ENCODE data around the gene HSPA1L. TPM values are rescaled to one million over a fixed set of nuclear protein-coding genes. Genes with fewer than 3 reads are reported as not detected.
"Not testable (repeated sequence)": the region's sequence is repeated elsewhere in the genome, so short reads cannot be mapped to it uniquely, and the experiment has no call there.

The HSPA1L gene
- total and polyA plus RNA-seq, 4 experiments from 2014 or later = 1.1 to 8.3 (median 6.3) TPM

DNA sequence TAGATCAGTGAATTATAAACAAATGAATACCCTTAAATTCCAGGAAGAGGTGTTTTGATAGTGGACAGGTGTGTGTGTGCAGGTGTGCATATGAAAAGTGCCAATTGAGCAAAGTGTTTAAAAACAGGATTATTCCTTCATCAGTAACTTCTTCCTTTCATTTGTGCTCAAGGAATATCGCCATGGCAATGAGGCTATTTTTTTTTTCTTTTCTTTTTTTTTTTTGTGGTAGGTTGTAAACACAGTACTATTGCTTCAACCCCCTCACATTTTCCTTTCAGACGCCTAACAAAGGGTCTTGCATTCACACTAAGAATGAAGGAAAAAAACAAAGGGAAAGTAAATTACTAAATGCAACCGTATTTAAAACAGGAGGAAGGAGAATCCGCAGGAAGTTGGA lies 10.5 kb upstream of the HSPA1L start:
- Histone ChIP-seq H3K9me3 (ENCODE audit: control insufficient read depth in 1 of 2, low read length in 2 of 2) (no peaks in the 10 kb centered on the region), H3K27ac (ENCODE audit: low read depth, low read length) (no peak overlapping the region), H3K36me3 (ENCODE audit: insufficient read depth, low read length) (no peaks in the 10 kb centered on the region), H3K4me1 (ENCODE audit: insufficient read depth, low read length) (peaks cover 48% of the 10 kb centered on the region), H3K4me3 (ENCODE audit: low read length in 2 of 2) (no peak overlapping the region), H3K27me3 (ENCODE audit: insufficient read depth, low read length) (no peaks in the 10 kb centered on the region)
- peaks cover 0 to 15% of the 10 kb centered on the region in 2 donors for H3K36me3 Mint-ChIP-seq
- no peak for DNase-seq
- H3K4me3 Mint-ChIP-seq = peak overlapping the region in 4 of 8 donors; percentile 17 to 98 (median 94)
- H3K27me3 Mint-ChIP-seq = no peaks in the 10 kb centered on the region
- CTCF ChIA-PET (ENCODE audit: partially characterized antibody) = interaction anchor here (1.1 to 2.6 kb wide), 4 partner anchors 8 to 227 kb away, joined by 3 to 15 read pairs (median 8); partner anchors contain the start of gene LSM2
- no peaks in the 10 kb centered on the region for H3K9me3 Mint-ChIP-seq
- POLR2A ChIA-PET (ENCODE audit: partially characterized antibody) = interaction anchor here (1.0 to 4.3 kb wide), 6 partner anchors 12 to 173 kb away, joined by 3 to 81 read pairs (median 14); partner anchors contain the start of genes ABHD16A, BAG6, CLIC1 and HSPA1A
- H3K27ac Mint-ChIP-seq = peak overlapping the region in 6 of 7 donors; percentile 69 to 99 (median 82)
- intact Hi-C loops (cut with micrococcal nuclease) = no loop called here
- peaks cover 19 to 62% (median 43%) of the 10 kb centered on the region in 4 donors for H3K4me1 Mint-ChIP-seq

DNA sequence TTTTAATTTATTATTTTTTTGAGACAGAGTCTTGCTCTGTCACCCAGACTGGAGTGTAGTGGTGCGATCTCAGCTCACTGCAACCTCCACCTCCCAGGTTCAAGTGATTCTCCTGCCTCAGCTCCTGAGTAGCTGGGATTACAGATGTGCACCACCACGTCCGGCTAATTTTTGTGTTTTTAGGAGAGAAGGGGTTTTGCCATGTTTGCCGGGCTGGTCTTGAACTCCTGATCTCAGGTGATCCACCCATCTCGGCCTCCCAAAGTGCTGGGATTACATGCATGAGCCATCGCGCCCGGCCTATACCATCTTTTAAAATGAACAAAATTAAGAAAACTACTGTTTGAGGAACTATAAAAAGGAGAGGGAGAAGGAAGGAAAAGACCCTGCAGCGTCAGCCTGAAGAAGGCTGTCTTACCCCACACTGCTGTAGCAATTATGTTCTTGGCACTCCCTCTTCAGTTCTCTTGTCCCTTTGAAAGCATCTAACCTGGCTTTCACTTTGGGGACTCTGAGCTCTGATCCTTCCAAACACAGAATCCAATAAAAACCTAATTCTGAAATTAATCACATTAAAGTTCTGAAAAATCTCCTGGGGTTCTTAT lies 8.6 kb upstream of the HSPA1L start:
- intact Hi-C loops (cut with micrococcal nuclease) = loop anchor here (5.0 kb wide), 1 partner anchor 39 kb away; the partner anchor contains the start of gene NEU1
- Mint-ChIP-seq H3K36me3 (peaks cover 0 to 12% of the 10 kb centered on the region in 2 donors), H3K27ac (peak overlapping the region in 4 of 7 donors; percentile 46 to 99 (median 58)), H3K4me1 (peaks cover 21 to 70% (median 44%) of the 10 kb centered on the region in 4 donors), H3K4me3 (peak overlapping the region in 4 of 8 donors; percentile 2 to 43 (median 32))
- not testable (repeated sequence) for H3K27ac ChIP-seq (ENCODE audit: low read depth, low read length); H3K4me3 ChIP-seq (ENCODE audit: low read length in 2 of 2); H3K27me3 ChIP-seq (ENCODE audit: insufficient read depth, low read length); H3K27me3 Mint-ChIP-seq; DNase-seq; H3K9me3 Mint-ChIP-seq; H3K36me3 ChIP-seq (ENCODE audit: insufficient read depth, low read length); H3K9me3 ChIP-seq (ENCODE audit: control insufficient read depth in 1 of 2, low read length in 2 of 2)
- H3K4me1 ChIP-seq (ENCODE audit: insufficient read depth, low read length) = peaks cover 64% of the 10 kb centered on the region
- ChIA-PET CTCF (ENCODE audit: partially characterized antibody) (interaction anchor here (1.1 to 1.5 kb wide), 4 partner anchors 9 to 94 kb away, joined by 3 to 5 read pairs (median 3); partner anchors contain the start of gene LSM2), POLR2A (ENCODE audit: partially characterized antibody) (interaction anchor here (1.0 to 7.1 kb wide), 10 partner anchors 9 to 171 kb away, joined by 3 to 76 read pairs (median 9); partner anchors contain the start of genes BAG6, CLIC1, CSNK2B and DDAH2)

DNA sequence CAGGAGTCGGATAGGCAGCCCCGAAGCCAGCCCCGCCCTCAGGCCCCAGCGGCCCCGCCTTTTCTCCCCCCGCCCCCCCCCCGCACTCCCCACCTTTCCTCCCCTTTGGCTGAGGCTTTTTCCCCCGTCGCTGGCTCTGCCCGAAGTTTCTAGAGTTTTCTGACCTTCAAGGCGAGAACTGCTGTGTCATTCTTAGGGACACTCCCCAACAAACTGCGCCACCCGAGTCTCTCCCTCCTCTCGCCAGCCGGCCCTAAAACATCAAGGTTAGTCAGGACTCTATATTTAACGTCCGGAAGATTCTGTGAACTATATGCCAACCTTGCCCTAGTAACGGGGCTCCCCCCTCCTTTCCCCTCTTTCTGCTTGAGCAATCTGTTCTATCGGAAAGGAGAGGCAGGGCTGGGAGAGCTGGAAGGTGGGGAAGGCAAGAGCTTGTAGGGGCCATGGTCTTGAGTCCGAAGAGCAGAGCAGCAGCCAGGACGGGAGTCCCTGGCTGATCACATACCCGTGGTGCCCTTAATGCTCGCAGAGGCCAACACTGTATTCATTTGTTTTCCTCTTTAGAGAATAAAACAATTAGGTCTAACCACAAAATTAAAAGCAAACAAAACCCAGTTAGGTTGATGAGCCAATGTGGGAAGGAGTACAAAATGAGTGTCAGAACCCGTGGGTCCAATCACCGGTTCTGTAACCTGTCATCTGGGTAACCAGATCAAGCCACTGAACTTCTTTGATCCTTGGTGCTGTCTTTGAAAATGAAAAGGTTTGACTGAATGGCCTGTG lies 7.1 kb upstream of the HSPA1L start:
- peak; percentile 71 to 83 (median 73) for DNase-seq
- intact Hi-C loops (cut with micrococcal nuclease) = loop anchor here (5.0 kb wide), 1 partner anchor 40 kb away; the partner anchor contains the start of gene NEU1
- Histone ChIP-seq H3K27me3 (ENCODE audit: insufficient read depth, low read length) (no peaks in the 10 kb centered on the region), H3K4me3 (ENCODE audit: low read length in 2 of 2) (peak overlapping the region; percentile 84 to 96), H3K4me1 (ENCODE audit: insufficient read depth, low read length) (peaks cover 72% of the 10 kb centered on the region), H3K9me3 (ENCODE audit: control insufficient read depth in 1 of 2, low read length in 2 of 2) (no peaks in the 10 kb centered on the region), H3K36me3 (ENCODE audit: insufficient read depth, low read length) (no peaks in the 10 kb centered on the region), H3K27ac (ENCODE audit: low read depth, low read length) (peak overlapping the region; percentile 74)
- H3K36me3 Mint-ChIP-seq = peaks cover 0 to 16% of the 10 kb centered on the region in 2 donors
- POLR2A ChIA-PET (ENCODE audit: partially characterized antibody) = interaction anchor here (0.9 to 7.1 kb wide), 17 partner anchors 9 to 241 kb away, joined by 3 to 76 read pairs (median 6); partner anchors contain the start of genes ABHD16A, BAG6, C6orf47 and CLIC1
- no peaks in the 10 kb centered on the region for H3K27me3 Mint-ChIP-seq
- peak overlapping the region; percentile 98 to 99 (median 98) for H3K27ac Mint-ChIP-seq
- peaks cover 31 to 81% (median 54%) of the 10 kb centered on the region in 4 donors for H3K4me1 Mint-ChIP-seq
- CTCF ChIA-PET (ENCODE audit: partially characterized antibody) = interaction anchor here (0.9 to 2.8 kb wide), 6 partner anchors 9 to 92 kb away, joined by 3 to 9 read pairs (median 3); partner anchors contain the start of genes LSM2 and VARS1
- no peaks in the 10 kb centered on the region for H3K9me3 Mint-ChIP-seq
- H3K4me3 Mint-ChIP-seq = peak overlapping the region; percentile 94 to 98 (median 97)

DNA sequence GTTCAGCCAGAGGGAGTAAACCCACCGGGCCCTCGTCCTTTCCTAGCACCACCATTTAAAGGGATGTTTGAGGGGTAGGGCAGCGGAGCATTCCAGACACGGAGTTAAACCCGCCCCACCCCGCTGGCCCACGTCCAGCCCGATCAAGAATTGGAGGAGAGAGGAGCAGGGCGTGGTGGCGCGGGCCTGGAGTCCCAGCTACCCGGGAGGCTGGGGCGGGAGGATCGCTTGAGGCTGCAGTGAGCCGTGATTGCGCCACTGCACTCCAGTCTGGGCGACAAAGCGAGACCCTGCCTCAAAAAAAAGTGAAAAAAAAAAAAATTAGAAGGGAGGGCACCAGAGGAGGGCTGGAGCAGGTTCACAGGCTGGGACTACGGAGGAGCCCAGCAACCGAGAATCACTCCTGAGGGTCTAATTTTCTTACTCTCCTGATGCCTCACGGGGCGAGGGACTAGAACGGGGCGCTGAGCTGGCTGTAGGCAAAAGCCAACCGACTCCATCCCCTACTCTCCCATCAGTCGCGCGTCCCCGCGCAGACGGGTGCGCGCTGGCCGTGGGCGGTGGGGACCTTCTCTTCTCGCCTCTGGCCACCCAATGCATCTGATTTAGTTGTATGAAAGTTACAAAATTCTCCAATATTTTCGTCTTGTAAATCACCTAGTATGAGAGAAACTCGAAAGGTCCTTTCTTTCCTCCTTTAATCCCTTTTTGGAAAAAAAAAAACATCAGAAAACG lies 6.4 kb upstream of the HSPA1L start:
- Histone ChIP-seq H3K27me3 (ENCODE audit: insufficient read depth, low read length) (no peaks in the 10 kb centered on the region), H3K9me3 (ENCODE audit: control insufficient read depth in 1 of 2, low read length in 2 of 2) (no peaks in the 10 kb centered on the region), H3K4me3 (ENCODE audit: low read length in 2 of 2) (peak overlapping the region; percentile 84 to 96), H3K4me1 (ENCODE audit: insufficient read depth, low read length) (peaks cover 68% of the 10 kb centered on the region), H3K36me3 (ENCODE audit: insufficient read depth, low read length) (no peaks in the 10 kb centered on the region), H3K27ac (ENCODE audit: low read depth, low read length) (peak overlapping the region; percentile 74)
- Mint-ChIP-seq H3K27ac (peak overlapping the region; percentile 98 to 99 (median 98)), H3K4me1 (peaks cover 29 to 73% (median 49%) of the 10 kb centered on the region in 4 donors), H3K9me3 (no peaks in the 10 kb centered on the region), H3K27me3 (no peaks in the 10 kb centered on the region), H3K36me3 (peaks cover 0 to 13% of the 10 kb centered on the region in 2 donors), H3K4me3 (peak overlapping the region; percentile 94 to 98 (median 97))
- POLR2A ChIA-PET (ENCODE audit: partially characterized antibody) = interaction anchor here (0.9 to 7.1 kb wide), 12 partner anchors 8 to 241 kb away, joined by 3 to 76 read pairs (median 8); partner anchors contain the start of genes ABHD16A, BAG6, CLIC1 and DDAH2
- intact Hi-C loops (cut with micrococcal nuclease) = loop anchor here (5.0 kb wide), 1 partner anchor 41 kb away; the partner anchor contains the start of gene NEU1
- peak in 2 of 5 donors; percentile 53 to 60 for DNase-seq
- CTCF ChIA-PET (ENCODE audit: partially characterized antibody) = interaction anchor here (2.4 to 2.8 kb wide), 2 partner anchors 9 to 25 kb away, joined by 9 read pairs; partner anchors contain the start of gene VARS1

DNA sequence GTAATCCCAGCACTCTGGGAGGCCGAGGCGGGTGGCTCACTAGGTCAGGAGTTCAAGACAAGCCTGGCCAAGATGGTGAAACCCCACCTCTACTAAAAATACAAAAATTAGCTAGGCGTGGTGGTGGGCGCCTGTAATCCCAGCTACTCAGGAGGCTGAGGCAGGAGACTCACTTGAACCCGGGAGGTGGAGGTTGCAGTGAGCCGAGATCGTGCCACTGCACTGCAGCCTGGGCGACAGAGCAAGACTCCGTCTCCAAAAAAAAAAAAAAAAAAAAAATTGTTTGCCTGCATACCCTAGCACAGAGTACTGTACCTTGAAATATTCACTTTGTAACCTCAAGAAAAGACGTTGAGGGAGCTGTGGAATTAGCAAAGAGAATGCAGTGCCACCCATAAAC lies 5.3 kb upstream of the HSPA1L start:
- H3K36me3 ChIP-seq (ENCODE audit: insufficient read depth, low read length); H3K27ac ChIP-seq (ENCODE audit: low read depth, low read length); H3K9me3 Mint-ChIP-seq; DNase-seq; H3K9me3 ChIP-seq (ENCODE audit: control insufficient read depth in 1 of 2, low read length in 2 of 2); H3K4me3 ChIP-seq (ENCODE audit: low read length in 2 of 2); H3K27me3 Mint-ChIP-seq; H3K27me3 ChIP-seq (ENCODE audit: insufficient read depth, low read length): not testable (repeated sequence)
- H3K4me1 Mint-ChIP-seq = peaks cover 28 to 64% (median 46%) of the 10 kb centered on the region in 4 donors
- H3K27ac Mint-ChIP-seq = peak overlapping the region in 3 of 7 donors; percentile 90 to 99 (median 94)
- ChIA-PET POLR2A (ENCODE audit: partially characterized antibody) (interaction anchor here (0.9 to 7.1 kb wide), 7 partner anchors 13 to 239 kb away, joined by 3 to 76 read pairs (median 28); partner anchors contain the start of genes BAG6, CLIC1, DDAH2 and LSM2), CTCF (ENCODE audit: partially characterized antibody) (interaction anchor here (0.6 to 2.8 kb wide), 6 partner anchors 10 to 273 kb away, joined by 3 to 9 read pairs (median 7); partner anchors contain the start of genes NFKBIL1 and VARS1)
- H3K36me3 Mint-ChIP-seq = peaks cover 0 to 13% of the 10 kb centered on the region in 2 donors
- intact Hi-C loops (cut with micrococcal nuclease) = loop anchor here (5.0 kb wide), 1 partner anchor 42 kb away; the partner anchor contains the start of gene NEU1
- peak overlapping the region in 6 of 8 donors; percentile 75 to 98 (median 95) for H3K4me3 Mint-ChIP-seq
- H3K4me1 ChIP-seq (ENCODE audit: insufficient read depth, low read length) = peaks cover 57% of the 10 kb centered on the region

DNA sequence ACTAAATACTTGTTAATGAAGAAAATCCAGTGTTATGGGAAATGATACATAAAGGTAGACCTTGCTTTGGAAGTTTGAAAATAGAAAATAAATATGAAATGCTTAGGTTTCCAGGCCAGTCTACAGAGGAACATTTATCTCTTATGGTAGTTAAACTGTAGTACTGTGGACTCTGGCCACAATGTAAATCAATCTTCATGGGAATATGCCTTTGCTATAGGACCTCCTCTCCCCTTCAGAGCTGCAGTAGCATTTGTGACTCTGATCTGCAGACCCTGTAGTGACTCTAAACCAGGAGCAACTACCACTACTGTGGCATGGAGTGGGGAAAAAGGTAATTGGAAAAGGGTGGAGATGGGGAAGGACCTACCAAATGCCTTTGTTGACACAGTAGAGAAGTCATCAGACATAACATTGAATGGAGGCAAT lies 4.8 kb upstream of the HSPA1L start:
- no peaks in the 10 kb centered on the region for H3K9me3 ChIP-seq (ENCODE audit: control insufficient read depth in 1 of 2, low read length in 2 of 2)
- ChIA-PET CTCF (ENCODE audit: partially characterized antibody) (interaction anchor here (0.6 to 2.8 kb wide), 8 partner anchors 10 to 308 kb away, joined by 3 to 9 read pairs (median 6); partner anchors contain the start of genes ATF6B, NFKBIL1, TNF and VARS1), POLR2A (ENCODE audit: partially characterized antibody) (interaction anchor here (0.9 to 7.1 kb wide), 7 partner anchors 13 to 167 kb away, joined by 3 to 76 read pairs (median 28); partner anchors contain the start of genes BAG6, CLIC1, DDAH2 and LSM2)
- H3K36me3 ChIP-seq (ENCODE audit: insufficient read depth, low read length) = no peaks in the 10 kb centered on the region
- peaks cover 0 to 13% of the 10 kb centered on the region in 2 donors for H3K36me3 Mint-ChIP-seq
- H3K4me1 Mint-ChIP-seq = peaks cover 25 to 60% (median 43%) of the 10 kb centered on the region in 4 donors
- H3K27ac ChIP-seq (ENCODE audit: low read depth, low read length) = no peak overlapping the region
- intact Hi-C loops (cut with micrococcal nuclease) = loop anchor here (5.0 kb wide), 3 partner anchors 42 to 278 kb away; partner anchors contain the start of genes DDX39B and NEU1
- no peaks in the 10 kb centered on the region for H3K27me3 ChIP-seq (ENCODE audit: insufficient read depth, low read length)
- no peaks in the 10 kb centered on the region for H3K27me3 Mint-ChIP-seq
- H3K4me1 ChIP-seq (ENCODE audit: insufficient read depth, low read length) = peaks cover 56% of the 10 kb centered on the region
- H3K4me3 Mint-ChIP-seq = peak overlapping the region; percentile 15 to 89 (median 68)
- H3K9me3 Mint-ChIP-seq = peaks cover 0 to 2% (median 0%) of the 10 kb centered on the region in 8 donors
- peak overlapping the region in 6 of 7 donors; percentile 9 to 99 (median 88) for H3K27ac Mint-ChIP-seq
- no peak overlapping the region for H3K4me3 ChIP-seq (ENCODE audit: low read length in 2 of 2)
- DNase-seq = no peak

Data from CD4-positive, alpha-beta memory T cell (primary cell).